SU-DHL-6 (cell line): Measurements from ENCODE around the gene GXYLT2.

Experiments used
- H2AFZ ChIP-seq: fragments of 200-600 bp; sonication (generic); 2 replicates; pipeline ENCODE4 v1.6.1; 2014; ENCODE audit warnings: low read depth, mild to moderate bottlenecking, moderate library complexity, mixed read lengths, antibody characterized with exemption, low read length; ENCODE audit not compliant: severe bottlenecking
- H3F3A ChIP-seq: fragments of 200-600 bp; shearing (Covaris generic); 2 replicates; pipeline ENCODE4 v1.6.0; 2016; ENCODE audit warnings: antibody characterized with exemption, mild to moderate bottlenecking; ENCODE audit not compliant: insufficient read depth
- H3K27ac ChIP-seq: fragments of 200-600 bp; sonication (generic); 2 replicates; pipeline ENCODE4 v1.5.1; 2016; ENCODE audit warnings: low read depth, mild to moderate bottlenecking, low read length, moderate library complexity, mixed read lengths
- H3K27me3 ChIP-seq: fragments of 200-600 bp; sonication (generic), shearing (Covaris generic); 2 replicates; pipeline ENCODE4 v1.6.0; 2014; ENCODE audit warnings: mild to moderate bottlenecking, low read length
- H3K36me3 ChIP-seq: fragments of 200-600 bp; sonication (generic); 2 replicates; pipeline ENCODE4 v1.6.1; 2014; ENCODE audit warnings: mild to moderate bottlenecking, low read length, mixed read lengths
- H3K4me2 ChIP-seq: fragments of 300-600, 200-600 bp; shearing (Covaris generic), sonication (generic); 2 replicates; pipeline ENCODE4 v1.6.0; 2014; ENCODE audit warnings: low read length, low read depth, mild to moderate bottlenecking; ENCODE audit not compliant: poor library complexity, severe bottlenecking
- H3K4me3 ChIP-seq: fragments of 200-600 bp; sonication (generic); 2 replicates; pipeline ENCODE4 v1.5.1; 2014; ENCODE audit warnings: antibody characterized with exemption, low read length, mild to moderate bottlenecking, mixed read lengths; ENCODE audit not compliant: insufficient read depth, poor library complexity, severe bottlenecking
- H3K79me2 ChIP-seq: fragments of 200-600 bp; sonication (generic); 2 replicates; pipeline ENCODE4 v1.6.1; 2014; ENCODE audit warnings: mild to moderate bottlenecking, low read length, moderate library complexity; ENCODE audit not compliant: insufficient read depth
- H3K9ac ChIP-seq: fragments of 200-600 bp; sonication (generic); 2 replicates; pipeline ENCODE4 v1.7.0; 2014; ENCODE audit warnings: mild to moderate bottlenecking, low read length
- H3K9me2 ChIP-seq: fragments of 200-600 bp; sonication (generic); replicated peaks from 2 replicates; pipeline ENCODE4 v1.6.1; 2014; ENCODE audit warnings: low read length; ENCODE audit not compliant: insufficient read depth
- H3K9me3 ChIP-seq: fragments of 200-600 bp; sonication (generic); 2 replicates; pipeline ENCODE4 v1.6.1; 2014; ENCODE audit warnings: low read length, mixed read lengths; ENCODE audit not compliant: insufficient read depth
- H4K20me1 ChIP-seq: fragments of 200-600 bp; sonication (generic); 2 replicates; pipeline ENCODE4 v1.6.1; 2014; ENCODE audit warnings: low read depth, mild to moderate bottlenecking, antibody characterized with exemption, low read length, moderate library complexity, mixed read lengths
- CTCF ChIP-seq: fragments of 200-600 bp; sonication (generic); IDR thresholded peaks from one replicate; pipeline ENCODE4 v1.5.1; 2017; ENCODE audit warnings: antibody characterized with exemption, mild to moderate bottlenecking, low read length, moderate library complexity; ENCODE audit not compliant: insufficient read depth, poor library complexity, severe bottlenecking
- EZH2phosphoT487 ChIP-seq: fragments of 200-600 bp; sonication (generic), shearing (Covaris generic); conservative IDR thresholded peaks from 2 replicates; pipeline ENCODE4 v1.6.1; 2018; ENCODE audit warnings: mild to moderate bottlenecking, antibody characterized with exemption, low read length, moderate library complexity, mixed read lengths

GXYLT2 gene

GRCh38 chr3:72942427-72942826 is 54.6 kb downstream of the GXYLT2 start:
- Histone ChIP-seq H2AFZ (no peak overlapping the region), H4K20me1 (no peaks in the 10 kb centered on the region), H3K9me2 (no peaks in the 10 kb centered on the region), H3F3A (no peaks in the 10 kb centered on the region), H3K79me2 (no peaks in the 10 kb centered on the region), H3K4me2 (no peak overlapping the region), H3K27ac (no peak overlapping the region), H3K9ac (no peak overlapping the region), H3K9me3 (no peaks in the 10 kb centered on the region), H3K4me3 (no peak overlapping the region), H3K27me3 (no peaks in the 10 kb centered on the region), H3K36me3 (no peaks in the 10 kb centered on the region)
- TF ChIP-seq CTCF (no peak), EZH2phosphoT487 (no peak)

- no peaks in the 10 kb centered on the region for H3K9me2 ChIP-seq
- H3K27ac ChIP-seq = no peak overlapping the region
- no peaks in the 10 kb centered on the region for H3K36me3 ChIP-seq
- no peaks in the 10 kb centered on the region for H3F3A ChIP-seq
- no peak overlapping the region for H2AFZ ChIP-seq
- no peaks in the 10 kb centered on the region for H4K20me1 ChIP-seq
- H3K4me3 ChIP-seq = no peak overlapping the region
- H3K4me2 ChIP-seq = no peak overlapping the region
- H3K9ac ChIP-seq = no peak overlapping the region
- H3K27me3 ChIP-seq = no peaks in the 10 kb centered on the region
- TF ChIP-seq CTCF = no peak
- H3K79me2 ChIP-seq = no peaks in the 10 kb centered on the region
- H3K9me3 ChIP-seq = no peaks in the 10 kb centered on the region
These were observed 56.9 kb downstream of the GXYLT2 start for GRCh38 chr3:72944696-72945095.

- Histone ChIP-seq H3K4me3 (no peak overlapping the region), H3K4me2 (no peak overlapping the region), H3F3A (no peaks in the 10 kb centered on the region), H4K20me1 (no peaks in the 10 kb centered on the region), H3K9me3 (no peaks in the 10 kb centered on the region), H3K79me2 (no peaks in the 10 kb centered on the region), H3K27ac (no peak overlapping the region), H3K9ac (no peak overlapping the region), H3K27me3 (no peaks in the 10 kb centered on the region), H3K36me3 (no peaks in the 10 kb centered on the region), H3K9me2 (no peaks in the 10 kb centered on the region), H2AFZ (no peak overlapping the region)
- TF ChIP-seq CTCF (no peak), EZH2phosphoT487 (no peak)
These were observed 60.1 kb downstream of the GXYLT2 start for GRCh38 chr3:72947715-72948490.
